ENCODE data around the gene LFNG. TPM values are rescaled to one million over a fixed set of nuclear protein-coding genes. Genes with fewer than 3 reads are reported as not detected.
"Not testable (repeated sequence)": the region's sequence is repeated elsewhere in the genome, so short reads cannot be mapped to it uniquely, and the experiment has no call there.

The LFNG gene
- polyA plus RNA-seq, 2 donors, result 12.0 to 13.7 TPM

- H3K9me3 ChIP-seq (ENCODE audit: control insufficient read depth in 2 of 2, insufficient read depth in 1 of 2, low read depth in 1 of 2, low read length in 1 of 2); H3K4me3 ChIP-seq (ENCODE audit: low read depth in 1 of 2, low read length in 2 of 2); H3K27me3 ChIP-seq (ENCODE audit: control insufficient read depth in 1 of 2, insufficient read depth in 2 of 2, low read length in 2 of 2); H3K27ac ChIP-seq (ENCODE audit: low read depth in 2 of 2, low read length in 1 of 2); H3K36me3 ChIP-seq (ENCODE audit: control insufficient read depth in 2 of 2, insufficient read depth in 2 of 2, low read length in 1 of 2): not testable (repeated sequence)
- WGBS, 2 donors, result 54 to 65% methylated on average over 10 to 14 of the region's 15 CpGs
- H3K4me1 ChIP-seq (ENCODE audit: control insufficient read depth in 2 of 2, insufficient read depth in 2 of 2, low read length in 1 of 2), result peaks cover 8 to 28% of the 10 kb centered on the region in 2 donors
These were observed 12.7 kb downstream of the LFNG start for GRCh38 chr7:2532199-2532772.

- H3K9me3 ChIP-seq (ENCODE audit: control insufficient read depth in 2 of 2, insufficient read depth in 1 of 2, low read depth in 1 of 2, low read length in 1 of 2); H3K4me3 ChIP-seq (ENCODE audit: low read depth in 1 of 2, low read length in 2 of 2); H3K27ac ChIP-seq (ENCODE audit: low read depth in 2 of 2, low read length in 1 of 2); H3K36me3 ChIP-seq (ENCODE audit: control insufficient read depth in 2 of 2, insufficient read depth in 2 of 2, low read length in 1 of 2); H3K27me3 ChIP-seq (ENCODE audit: control insufficient read depth in 1 of 2, insufficient read depth in 2 of 2, low read length in 2 of 2): not testable (repeated sequence)
- WGBS, 2 donors, result 82 to 91% methylated on average over 4 to 7 of the region's 8 CpGs
- H3K4me1 ChIP-seq (ENCODE audit: control insufficient read depth in 2 of 2, insufficient read depth in 2 of 2, low read length in 1 of 2), result peaks cover 8 to 23% of the 10 kb centered on the region in 2 donors
These were observed 13.2 kb downstream of the LFNG start for GRCh38 chr7:2532816-2533215.

- H3K36me3 ChIP-seq (ENCODE audit: control insufficient read depth in 2 of 2, insufficient read depth in 2 of 2, low read length in 1 of 2); H3K4me3 ChIP-seq (ENCODE audit: low read depth in 1 of 2, low read length in 2 of 2); H3K9me3 ChIP-seq (ENCODE audit: control insufficient read depth in 2 of 2, insufficient read depth in 1 of 2, low read depth in 1 of 2, low read length in 1 of 2); H3K27ac ChIP-seq (ENCODE audit: low read depth in 2 of 2, low read length in 1 of 2); H3K27me3 ChIP-seq (ENCODE audit: control insufficient read depth in 1 of 2, insufficient read depth in 2 of 2, low read length in 2 of 2): not testable (repeated sequence)
- H3K4me1 ChIP-seq (ENCODE audit: control insufficient read depth in 2 of 2, insufficient read depth in 2 of 2, low read length in 1 of 2), result peaks cover 7 to 20% of the 10 kb centered on the region in 2 donors
- 34 to 42% methylated on average over 2 to 4 of the region's 8 CpGs for WGBS, 2 donors
These were observed 14.0 kb downstream of the LFNG start for GRCh38 chr7:2533566-2533965.

GRCh38 chr7:2534214-2534613 is 14.6 kb downstream of the LFNG start:
- peaks cover 8 to 15% of the 10 kb centered on the region in 2 donors for H3K36me3 ChIP-seq (ENCODE audit: control insufficient read depth in 2 of 2, insufficient read depth in 2 of 2, low read length in 1 of 2)
- not testable (repeated sequence) for H3K4me3 ChIP-seq (ENCODE audit: low read depth in 1 of 2, low read length in 2 of 2); H3K27me3 ChIP-seq (ENCODE audit: control insufficient read depth in 1 of 2, insufficient read depth in 2 of 2, low read length in 2 of 2); H3K9me3 ChIP-seq (ENCODE audit: control insufficient read depth in 2 of 2, insufficient read depth in 1 of 2, low read depth in 1 of 2, low read length in 1 of 2); H3K27ac ChIP-seq (ENCODE audit: low read depth in 2 of 2, low read length in 1 of 2)
- H3K4me1 ChIP-seq (ENCODE audit: control insufficient read depth in 2 of 2, insufficient read depth in 2 of 2, low read length in 1 of 2), result peaks cover 5 to 14% of the 10 kb centered on the region in 2 donors
- 60 to 71% methylated on average over 9 to 28 of the region's 34 CpGs for WGBS, 2 donors

GRCh38 chr7:2535872-2536627 is 16.5 kb downstream of the LFNG start:
- H3K4me3 ChIP-seq (ENCODE audit: low read depth in 1 of 2, low read length in 2 of 2); H3K9me3 ChIP-seq (ENCODE audit: control insufficient read depth in 2 of 2, insufficient read depth in 1 of 2, low read depth in 1 of 2, low read length in 1 of 2); H3K4me1 ChIP-seq (ENCODE audit: control insufficient read depth in 2 of 2, insufficient read depth in 2 of 2, low read length in 1 of 2); H3K27me3 ChIP-seq (ENCODE audit: control insufficient read depth in 1 of 2, insufficient read depth in 2 of 2, low read length in 2 of 2); H3K27ac ChIP-seq (ENCODE audit: low read depth in 2 of 2, low read length in 1 of 2): not testable (repeated sequence)
- H3K36me3 ChIP-seq (ENCODE audit: control insufficient read depth in 2 of 2, insufficient read depth in 2 of 2, low read length in 1 of 2), result peaks cover 10 to 26% of the 10 kb centered on the region in 2 donors
- WGBS, 2 donors, result 70 to 83% methylated on average over 16 to 19 of the region's 19 CpGs

GRCh38 chr7:2537981-2538851 is 18.6 kb downstream of the LFNG start:
- peaks cover 0 to 2% of the 10 kb centered on the region in 2 donors for H3K9me3 ChIP-seq (ENCODE audit: control insufficient read depth in 2 of 2, insufficient read depth in 1 of 2, low read depth in 1 of 2, low read length in 1 of 2)
- WGBS, 2 donors, result 89 to 92% methylated on average over 47 of the region's 47 CpGs
- H3K36me3 ChIP-seq (ENCODE audit: control insufficient read depth in 2 of 2, insufficient read depth in 2 of 2, low read length in 1 of 2), result peaks cover 10 to 45% of the 10 kb centered on the region in 2 donors
- H3K4me1 ChIP-seq (ENCODE audit: control insufficient read depth in 2 of 2, insufficient read depth in 2 of 2, low read length in 1 of 2), result no peaks in the 10 kb centered on the region
- H3K4me3 ChIP-seq (ENCODE audit: low read depth in 1 of 2, low read length in 2 of 2), result no peak overlapping the region
- no peaks in the 10 kb centered on the region for H3K27me3 ChIP-seq (ENCODE audit: control insufficient read depth in 1 of 2, insufficient read depth in 2 of 2, low read length in 2 of 2)
- no peak overlapping the region for H3K27ac ChIP-seq (ENCODE audit: low read depth in 2 of 2, low read length in 1 of 2)

GRCh38 chr7:2539031-2539911 is 19.7 kb downstream of the LFNG start:
- Histone ChIP-seq H3K4me3 (ENCODE audit: low read depth in 1 of 2, low read length in 2 of 2) (no peak overlapping the region), H3K27ac (ENCODE audit: low read depth in 2 of 2, low read length in 1 of 2) (no peak overlapping the region), H3K4me1 (ENCODE audit: control insufficient read depth in 2 of 2, insufficient read depth in 2 of 2, low read length in 1 of 2) (no peaks in the 10 kb centered on the region), H3K9me3 (ENCODE audit: control insufficient read depth in 2 of 2, insufficient read depth in 1 of 2, low read depth in 1 of 2, low read length in 1 of 2) (peaks cover 0 to 2% of the 10 kb centered on the region in 2 donors), H3K27me3 (ENCODE audit: control insufficient read depth in 1 of 2, insufficient read depth in 2 of 2, low read length in 2 of 2) (no peaks in the 10 kb centered on the region), H3K36me3 (ENCODE audit: control insufficient read depth in 2 of 2, insufficient read depth in 2 of 2, low read length in 1 of 2) (peaks cover 10 to 51% of the 10 kb centered on the region in 2 donors)
- WGBS, 2 donors, result 89% methylated on average over 32 of the region's 32 CpGs

GRCh38 chr7:2540133-2540532 is 20.6 kb downstream of the LFNG start:
- Histone ChIP-seq H3K27me3 (ENCODE audit: control insufficient read depth in 1 of 2, insufficient read depth in 2 of 2, low read length in 2 of 2) (no peaks in the 10 kb centered on the region), H3K4me1 (ENCODE audit: control insufficient read depth in 2 of 2, insufficient read depth in 2 of 2, low read length in 1 of 2) (no peaks in the 10 kb centered on the region), H3K27ac (ENCODE audit: low read depth in 2 of 2, low read length in 1 of 2) (no peak overlapping the region), H3K36me3 (ENCODE audit: control insufficient read depth in 2 of 2, insufficient read depth in 2 of 2, low read length in 1 of 2) (peaks cover 13 to 53% of the 10 kb centered on the region in 2 donors), H3K9me3 (ENCODE audit: control insufficient read depth in 2 of 2, insufficient read depth in 1 of 2, low read depth in 1 of 2, low read length in 1 of 2) (peaks cover 0 to 2% of the 10 kb centered on the region in 2 donors), H3K4me3 (ENCODE audit: low read depth in 1 of 2, low read length in 2 of 2) (no peak overlapping the region)
- WGBS, 2 donors, result 92 to 93% methylated on average over 7 of the region's 7 CpGs

- no peak overlapping the region for H3K27ac ChIP-seq (ENCODE audit: low read depth in 2 of 2, low read length in 1 of 2)
- no peaks in the 10 kb centered on the region for H3K4me1 ChIP-seq (ENCODE audit: control insufficient read depth in 2 of 2, insufficient read depth in 2 of 2, low read length in 1 of 2)
- 89 to 93% methylated on average over 19 of the region's 19 CpGs for WGBS, 2 donors
- H3K9me3 ChIP-seq (ENCODE audit: control insufficient read depth in 2 of 2, insufficient read depth in 1 of 2, low read depth in 1 of 2, low read length in 1 of 2), result peaks cover 0 to 2% of the 10 kb centered on the region in 2 donors
- no peak overlapping the region for H3K4me3 ChIP-seq (ENCODE audit: low read depth in 1 of 2, low read length in 2 of 2)
- no peaks in the 10 kb centered on the region for H3K27me3 ChIP-seq (ENCODE audit: control insufficient read depth in 1 of 2, insufficient read depth in 2 of 2, low read length in 2 of 2)
- H3K36me3 ChIP-seq (ENCODE audit: control insufficient read depth in 2 of 2, insufficient read depth in 2 of 2, low read length in 1 of 2), result peaks cover 13 to 55% of the 10 kb centered on the region in 2 donors
These were observed 21.1 kb downstream of the LFNG start for GRCh38 chr7:2540641-2541051.
